ENCODE results near the gene SQOR.
"Not testable (repeated sequence)": the region's sequence is repeated elsewhere in the genome, so short reads cannot be mapped to it uniquely, and the experiment has no call there.

Gene SQOR

GRCh38 chr15:45637141-45637540 is 2.3 kb downstream of the SQOR start:
- Histone ChIP-seq H3K9ac (ENCODE audit: low read depth, low read length) (no peak overlapping the region), H3K36me3 (ENCODE audit: control insufficient read depth, insufficient read depth, low read length) (no peaks in the 10 kb centered on the region)

GRCh38 chr15:45637552-45638033 is 2.8 kb downstream of the SQOR start:
- H3K4me1 ChIP-seq (ENCODE audit: control insufficient read depth, insufficient read depth, low read length) = peaks cover 2% of the 10 kb centered on the region
- no peak overlapping the region for H3K9ac ChIP-seq (ENCODE audit: low read depth, low read length)
- H3K36me3 ChIP-seq (ENCODE audit: control insufficient read depth, insufficient read depth, low read length) = no peaks in the 10 kb centered on the region
- peaks cover 29% of the 10 kb centered on the region for H3K27me3 ChIP-seq (ENCODE audit: control insufficient read depth, insufficient read depth, low read length)
- no peaks in the 10 kb centered on the region for H3K9me3 ChIP-seq (ENCODE audit: control insufficient read depth, insufficient read depth, low read length)
- no peak overlapping the region for H3K4me3 ChIP-seq (ENCODE audit: low read depth, low read length)

More at GRCh38 chr15:45637141-45637540, 2.3 kb downstream of the SQOR start:
- Histone ChIP-seq H3K4me1 (ENCODE audit: control insufficient read depth, insufficient read depth, low read length) (peaks cover 2% of the 10 kb centered on the region), H3K4me3 (ENCODE audit: low read depth, low read length) (no peak overlapping the region), H3K27me3 (ENCODE audit: control insufficient read depth, insufficient read depth, low read length) (peaks cover 29% of the 10 kb centered on the region), H3K9me3 (ENCODE audit: control insufficient read depth, insufficient read depth, low read length) (no peaks in the 10 kb centered on the region)

GRCh38 chr15:45640616-45641015 is 5.8 kb downstream of the SQOR start:
- Histone ChIP-seq H3K4me1 (ENCODE audit: control insufficient read depth, insufficient read depth, low read length) (no peaks in the 10 kb centered on the region), H3K4me3 (ENCODE audit: low read depth, low read length) (no peak overlapping the region), H3K9me3 (ENCODE audit: control insufficient read depth, insufficient read depth, low read length) (no peaks in the 10 kb centered on the region), H3K27me3 (ENCODE audit: control insufficient read depth, insufficient read depth, low read length) (peaks cover 15% of the 10 kb centered on the region), H3K9ac (ENCODE audit: low read depth, low read length) (no peak overlapping the region), H3K36me3 (ENCODE audit: control insufficient read depth, insufficient read depth, low read length) (no peaks in the 10 kb centered on the region)

- Histone ChIP-seq H3K4me1 (ENCODE audit: control insufficient read depth, insufficient read depth, low read length) (no peaks in the 10 kb centered on the region), H3K36me3 (ENCODE audit: control insufficient read depth, insufficient read depth, low read length) (no peaks in the 10 kb centered on the region)
These were observed 6.5 kb downstream of the SQOR start for GRCh38 chr15:45641374-45641781.

GRCh38 chr15:45641999-45642932 is 7.4 kb downstream of the SQOR start:
- Histone ChIP-seq H3K4me3 (ENCODE audit: low read depth, low read length) (no peak overlapping the region), H3K4me1 (ENCODE audit: control insufficient read depth, insufficient read depth, low read length) (no peaks in the 10 kb centered on the region), H3K9ac (ENCODE audit: low read depth, low read length) (no peak overlapping the region), H3K27me3 (ENCODE audit: control insufficient read depth, insufficient read depth, low read length) (peaks cover 2% of the 10 kb centered on the region), H3K36me3 (ENCODE audit: control insufficient read depth, insufficient read depth, low read length) (no peaks in the 10 kb centered on the region), H3K9me3 (ENCODE audit: control insufficient read depth, insufficient read depth, low read length) (no peaks in the 10 kb centered on the region)

More at GRCh38 chr15:45641374-45641781, 6.5 kb downstream of the SQOR start:
- no peaks in the 10 kb centered on the region for H3K9me3 ChIP-seq (ENCODE audit: control insufficient read depth, insufficient read depth, low read length)
- H3K9ac ChIP-seq (ENCODE audit: low read depth, low read length) = no peak overlapping the region
- H3K4me3 ChIP-seq (ENCODE audit: low read depth, low read length) = no peak overlapping the region
- peaks cover 8% of the 10 kb centered on the region for H3K27me3 ChIP-seq (ENCODE audit: control insufficient read depth, insufficient read depth, low read length)

GRCh38 chr15:45644437-45644836 is 9.6 kb downstream of the SQOR start:
- peaks cover 1% of the 10 kb centered on the region for H3K27me3 ChIP-seq (ENCODE audit: control insufficient read depth, insufficient read depth, low read length)
- H3K4me3 ChIP-seq (ENCODE audit: low read depth, low read length) = no peak overlapping the region
- no peaks in the 10 kb centered on the region for H3K36me3 ChIP-seq (ENCODE audit: control insufficient read depth, insufficient read depth, low read length)
- no peaks in the 10 kb centered on the region for H3K4me1 ChIP-seq (ENCODE audit: control insufficient read depth, insufficient read depth, low read length)
- H3K9ac ChIP-seq (ENCODE audit: low read depth, low read length) = no peak overlapping the region
- no peaks in the 10 kb centered on the region for H3K9me3 ChIP-seq (ENCODE audit: control insufficient read depth, insufficient read depth, low read length)

- no peak overlapping the region for H3K4me3 ChIP-seq (ENCODE audit: low read depth, low read length)
- H3K36me3 ChIP-seq (ENCODE audit: control insufficient read depth, insufficient read depth, low read length) = no peaks in the 10 kb centered on the region
- no peaks in the 10 kb centered on the region for H3K4me1 ChIP-seq (ENCODE audit: control insufficient read depth, insufficient read depth, low read length)
- no peak overlapping the region for H3K9ac ChIP-seq (ENCODE audit: low read depth, low read length)
- H3K27me3 ChIP-seq (ENCODE audit: control insufficient read depth, insufficient read depth, low read length) = no peaks in the 10 kb centered on the region
- no peaks in the 10 kb centered on the region for H3K9me3 ChIP-seq (ENCODE audit: control insufficient read depth, insufficient read depth, low read length)
These were observed 10.5 kb downstream of the SQOR start for GRCh38 chr15:45645026-45645980.

GRCh38 chr15:45646220-45646619 is 11.4 kb downstream of the SQOR start:
- H3K36me3 ChIP-seq (ENCODE audit: control insufficient read depth, insufficient read depth, low read length) = no peaks in the 10 kb centered on the region
- no peaks in the 10 kb centered on the region for H3K9me3 ChIP-seq (ENCODE audit: control insufficient read depth, insufficient read depth, low read length)
- no peak overlapping the region for H3K4me3 ChIP-seq (ENCODE audit: low read depth, low read length)
- no peaks in the 10 kb centered on the region for H3K4me1 ChIP-seq (ENCODE audit: control insufficient read depth, insufficient read depth, low read length)
- H3K9ac ChIP-seq (ENCODE audit: low read depth, low read length) = no peak overlapping the region
- H3K27me3 ChIP-seq (ENCODE audit: control insufficient read depth, insufficient read depth, low read length) = no peaks in the 10 kb centered on the region

GRCh38 chr15:45647828-45648227 is 13.0 kb downstream of the SQOR start:
- Histone ChIP-seq H3K27me3 (ENCODE audit: control insufficient read depth, insufficient read depth, low read length) (no peaks in the 10 kb centered on the region), H3K4me3 (ENCODE audit: low read depth, low read length) (no peak overlapping the region), H3K4me1 (ENCODE audit: control insufficient read depth, insufficient read depth, low read length) (no peaks in the 10 kb centered on the region), H3K36me3 (ENCODE audit: control insufficient read depth, insufficient read depth, low read length) (no peaks in the 10 kb centered on the region), H3K9me3 (ENCODE audit: control insufficient read depth, insufficient read depth, low read length) (no peaks in the 10 kb centered on the region), H3K9ac (ENCODE audit: low read depth, low read length) (no peak overlapping the region)

- Histone ChIP-seq H3K4me3 (ENCODE audit: low read depth, low read length) (no peak overlapping the region), H3K36me3 (ENCODE audit: control insufficient read depth, insufficient read depth, low read length) (no peaks in the 10 kb centered on the region), H3K9me3 (ENCODE audit: control insufficient read depth, insufficient read depth, low read length) (no peaks in the 10 kb centered on the region), H3K9ac (ENCODE audit: low read depth, low read length) (no peak overlapping the region), H3K4me1 (ENCODE audit: control insufficient read depth, insufficient read depth, low read length) (no peaks in the 10 kb centered on the region), H3K27me3 (ENCODE audit: control insufficient read depth, insufficient read depth, low read length) (no peaks in the 10 kb centered on the region)
These were observed 13.8 kb downstream of the SQOR start for GRCh38 chr15:45648521-45649200.

- H3K9me3 ChIP-seq (ENCODE audit: control insufficient read depth, insufficient read depth, low read length); H3K9ac ChIP-seq (ENCODE audit: low read depth, low read length); H3K27me3 ChIP-seq (ENCODE audit: control insufficient read depth, insufficient read depth, low read length); H3K36me3 ChIP-seq (ENCODE audit: control insufficient read depth, insufficient read depth, low read length); H3K4me1 ChIP-seq (ENCODE audit: control insufficient read depth, insufficient read depth, low read length); H3K4me3 ChIP-seq (ENCODE audit: low read depth, low read length): not testable (repeated sequence)
These were observed 15.2 kb downstream of the SQOR start for GRCh38 chr15:45650007-45650406.
